GM18498 (cell line): ENCODE data around the gene POLE3.
"Not testable (repeated sequence)": the region's sequence is repeated elsewhere in the genome, so short reads cannot be mapped to it uniquely, and the experiment has no call there.

Experiments
- ATAC-seq: cut with Tn5 transposase; IDR thresholded peaks from one replicate; pipeline ENCODE4 v1.9.1; 2021; ENCODE audit warnings: mild to moderate bottlenecking, moderate library complexity; ENCODE audit not compliant: unreplicated experiment

Gene POLE3

DNA sequence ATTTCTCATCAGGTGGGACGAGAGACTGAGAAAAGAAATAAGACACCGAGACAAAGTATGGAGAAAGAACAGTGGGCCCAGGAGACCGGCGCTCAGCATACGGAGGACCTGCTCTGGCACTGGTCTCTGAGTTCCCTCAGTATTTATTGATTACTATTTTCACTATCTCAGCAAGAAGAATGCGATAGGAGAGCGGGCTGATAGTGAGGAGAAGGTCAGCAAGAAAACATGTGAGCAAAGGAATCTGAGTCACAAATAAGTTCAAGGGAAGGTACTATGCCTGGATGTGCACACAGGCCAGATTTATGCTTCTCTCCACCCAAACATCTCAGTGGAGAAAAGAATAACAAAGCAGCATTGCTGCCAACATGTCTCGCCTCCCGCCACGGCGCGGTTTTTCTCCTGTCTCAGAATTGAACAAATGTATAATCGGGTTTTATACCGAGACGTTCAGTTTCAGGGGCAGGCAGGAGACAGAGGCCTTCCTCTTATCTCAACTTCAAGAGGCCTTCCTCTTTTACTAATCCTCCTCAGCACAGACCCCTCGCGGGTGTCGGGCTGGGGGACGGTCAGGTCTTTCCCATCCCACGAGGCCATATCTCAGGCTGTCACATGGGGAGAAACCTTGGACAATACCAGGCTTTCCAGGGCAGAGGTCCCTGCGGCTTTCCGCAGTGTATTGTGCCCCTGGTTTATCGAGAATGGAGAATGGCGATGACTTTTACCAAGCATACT lies 31.2 kb downstream of the POLE3 start:
- not testable (repeated sequence) for ATAC-seq

DNA sequence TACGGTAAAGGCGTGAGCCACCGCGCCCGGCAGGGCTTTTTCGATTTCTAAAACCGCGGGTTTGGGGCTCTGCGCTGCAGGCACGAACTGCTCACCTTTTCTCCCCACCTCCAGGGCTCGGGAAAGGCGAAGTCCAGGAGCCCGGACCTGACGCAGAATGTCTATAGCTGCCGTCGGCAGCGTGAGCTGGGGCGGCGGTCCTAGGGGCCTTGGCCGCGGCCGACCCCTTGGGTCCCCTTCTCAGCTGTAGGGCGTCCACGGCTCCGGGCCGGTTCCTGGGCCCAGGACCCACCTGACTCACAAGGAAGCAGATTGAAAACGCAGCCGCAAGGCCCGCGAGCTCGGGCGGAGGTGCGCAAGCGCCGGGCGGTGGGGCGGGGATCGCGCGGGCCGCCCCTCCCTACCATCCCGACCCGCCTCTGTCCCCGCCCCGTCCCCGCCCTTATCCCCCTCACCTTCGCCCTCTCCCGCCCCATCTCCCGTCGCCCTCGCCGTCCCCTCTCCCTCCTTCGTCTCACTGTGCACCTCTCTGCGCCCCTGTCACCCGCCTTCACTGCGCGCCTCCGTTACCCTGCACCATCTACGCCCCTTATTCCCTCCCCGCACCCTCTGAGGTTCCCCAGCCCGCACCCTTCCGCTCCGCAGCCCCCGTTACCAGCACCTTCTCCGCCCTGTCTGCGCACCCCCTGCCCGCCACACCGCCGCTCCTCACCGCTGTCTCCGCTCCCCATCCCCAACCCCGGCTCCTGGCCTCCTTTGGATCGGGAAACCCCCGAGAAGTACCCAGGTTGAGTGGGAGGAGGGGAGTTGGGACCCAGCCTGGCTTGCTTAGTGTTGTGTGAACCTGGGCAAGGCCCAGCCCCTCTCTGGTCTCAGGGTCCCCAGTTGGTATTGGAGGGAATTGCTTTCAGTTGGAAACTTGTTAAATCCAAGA lies 33.6 kb downstream of the POLE3 start, which contains the start of gene HDHD3:
TSS of gene HDHD3 (minus strand) at position 353 of the 934 bp plus-strand sequence. CDS start 2,632 bp downstream, outside the sequence.
- ATAC-seq: peak; percentile 90

DNA sequence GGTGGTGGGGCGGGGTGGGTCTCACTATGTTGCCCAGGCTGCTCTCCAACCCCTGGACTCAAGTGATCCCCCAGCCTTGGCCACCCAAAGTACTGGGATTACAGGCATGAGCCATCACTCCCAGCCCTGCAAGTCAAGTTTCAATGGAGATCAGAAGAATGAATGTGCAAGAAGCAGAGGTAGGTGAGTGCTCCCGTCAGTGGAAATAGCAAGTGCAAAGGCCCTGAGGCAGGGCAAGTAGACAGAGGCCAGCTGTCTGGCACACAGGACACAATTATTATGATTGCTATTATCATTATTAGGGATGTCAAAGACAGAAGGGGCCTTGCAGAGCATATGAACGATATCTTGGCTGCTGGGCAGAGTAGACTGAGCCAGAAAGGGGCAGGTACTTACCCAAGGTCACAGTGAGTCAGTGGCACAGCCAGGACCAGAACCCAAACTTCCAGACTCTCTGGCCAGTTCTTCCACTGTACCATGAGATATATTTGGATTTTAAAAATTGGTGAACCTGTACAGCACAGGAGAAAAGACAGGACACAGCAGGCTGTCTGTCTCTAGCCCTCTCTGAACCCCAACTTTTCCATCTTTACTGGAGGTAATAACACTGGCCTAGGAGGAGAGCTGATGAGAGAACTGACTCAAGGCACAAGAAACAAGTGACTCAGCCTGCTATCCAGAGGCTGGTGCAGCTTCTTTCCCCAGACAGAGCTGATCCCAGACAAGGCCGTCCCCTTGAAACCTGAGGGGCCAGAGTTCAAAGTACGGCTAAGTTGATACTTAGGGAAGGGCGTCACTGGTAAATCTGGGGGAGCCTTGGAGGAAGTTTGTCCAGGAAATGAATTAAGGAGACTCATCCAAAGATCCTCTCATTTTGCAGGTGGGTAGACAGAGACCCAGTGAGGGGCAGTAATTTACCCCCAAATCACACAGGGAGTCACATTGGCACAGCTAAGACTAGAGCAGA lies 35.1 kb downstream of the POLE3 start:
- no peak for ATAC-seq

DNA sequence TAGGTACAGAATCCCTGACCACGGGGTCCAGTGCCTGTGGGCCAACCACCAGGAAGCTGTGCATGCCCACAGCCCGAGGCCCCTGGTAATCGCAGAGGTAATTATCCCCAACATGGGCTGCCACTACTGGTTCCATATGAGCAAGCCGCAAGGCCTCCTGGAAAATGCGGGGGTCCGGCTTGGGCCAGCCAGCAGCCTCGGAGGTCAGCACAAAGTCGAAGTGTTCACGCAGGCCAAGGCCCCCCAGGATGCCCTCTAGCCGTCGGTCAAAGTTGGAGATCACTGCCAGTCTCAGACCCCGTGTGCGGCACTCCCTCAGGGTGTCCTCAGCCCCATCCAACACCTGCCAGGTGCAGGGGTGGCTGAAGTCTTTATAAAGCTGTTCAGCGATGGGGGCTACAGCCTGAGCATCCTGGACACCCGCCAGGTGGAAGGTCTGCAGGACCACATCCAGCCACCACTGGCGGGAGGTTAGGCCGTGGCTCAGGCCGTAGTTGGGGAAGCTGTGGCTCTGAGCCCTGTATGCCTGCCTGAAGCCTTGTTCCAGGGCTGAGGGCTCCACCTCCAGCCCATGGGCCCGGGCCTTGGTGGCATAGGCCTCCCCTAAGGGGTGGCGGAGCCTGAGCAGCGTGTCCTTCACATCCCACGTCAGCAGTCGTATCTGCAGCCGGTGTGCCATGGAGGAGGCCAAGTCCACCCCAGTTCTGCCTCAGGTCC lies 36.6 kb downstream of the POLE3 start:
- ATAC-seq: no peak

GRCh38 chr9:113373256-113373655 lies 37.2 kb downstream of the POLE3 start:
- no peak for ATAC-seq

DNA sequence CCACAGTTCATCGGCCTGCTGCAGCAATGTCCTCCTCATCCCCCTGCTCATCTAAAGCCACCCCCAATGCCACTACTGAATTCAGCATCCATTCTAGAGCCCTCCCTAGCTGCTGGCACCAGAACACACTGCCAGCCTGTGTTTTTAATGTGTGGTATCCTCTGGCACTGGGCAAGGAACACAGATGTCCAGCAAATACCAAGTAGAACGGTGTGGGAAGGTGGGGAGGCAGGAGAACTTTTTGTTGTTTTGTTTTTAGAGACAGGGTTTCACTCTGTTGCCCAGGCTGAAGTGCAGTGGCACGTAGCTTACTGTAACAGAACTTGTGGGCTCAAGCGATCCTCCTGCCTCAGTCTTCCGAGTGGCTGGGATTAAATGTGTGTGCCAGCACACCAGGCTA lies 38.4 kb downstream of the POLE3 start:
- no peak for ATAC-seq

DNA sequence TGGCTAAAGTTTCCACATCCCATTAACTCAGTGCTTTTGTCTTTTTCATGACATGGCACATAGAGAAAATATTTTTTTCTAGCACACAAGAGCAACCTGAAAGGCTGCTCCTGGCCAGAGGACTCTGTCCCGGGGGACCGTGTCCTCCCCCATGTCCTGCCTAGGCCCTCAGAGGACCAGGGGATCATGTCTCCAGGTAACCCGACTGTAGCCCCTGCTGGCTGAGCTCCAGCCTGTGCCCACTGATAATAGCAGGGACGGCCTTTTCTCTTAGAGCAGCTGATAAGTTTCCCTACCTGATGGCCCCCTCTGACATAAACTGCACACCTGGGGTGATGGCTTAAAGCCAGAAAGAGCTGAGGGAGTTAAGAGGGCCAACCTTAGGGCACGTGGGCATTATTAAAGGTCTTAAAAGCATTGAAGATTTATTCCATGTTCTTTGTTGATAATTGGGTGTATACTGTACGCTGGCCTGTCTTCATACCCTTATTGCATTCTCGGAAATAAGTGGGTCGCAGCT lies 39.6 kb downstream of the POLE3 start:
- no peak for ATAC-seq

- no peak for ATAC-seq
Measured at GRCh38 chr9:113369855-113370140, 40.7 kb downstream of the POLE3 start.

DNA sequence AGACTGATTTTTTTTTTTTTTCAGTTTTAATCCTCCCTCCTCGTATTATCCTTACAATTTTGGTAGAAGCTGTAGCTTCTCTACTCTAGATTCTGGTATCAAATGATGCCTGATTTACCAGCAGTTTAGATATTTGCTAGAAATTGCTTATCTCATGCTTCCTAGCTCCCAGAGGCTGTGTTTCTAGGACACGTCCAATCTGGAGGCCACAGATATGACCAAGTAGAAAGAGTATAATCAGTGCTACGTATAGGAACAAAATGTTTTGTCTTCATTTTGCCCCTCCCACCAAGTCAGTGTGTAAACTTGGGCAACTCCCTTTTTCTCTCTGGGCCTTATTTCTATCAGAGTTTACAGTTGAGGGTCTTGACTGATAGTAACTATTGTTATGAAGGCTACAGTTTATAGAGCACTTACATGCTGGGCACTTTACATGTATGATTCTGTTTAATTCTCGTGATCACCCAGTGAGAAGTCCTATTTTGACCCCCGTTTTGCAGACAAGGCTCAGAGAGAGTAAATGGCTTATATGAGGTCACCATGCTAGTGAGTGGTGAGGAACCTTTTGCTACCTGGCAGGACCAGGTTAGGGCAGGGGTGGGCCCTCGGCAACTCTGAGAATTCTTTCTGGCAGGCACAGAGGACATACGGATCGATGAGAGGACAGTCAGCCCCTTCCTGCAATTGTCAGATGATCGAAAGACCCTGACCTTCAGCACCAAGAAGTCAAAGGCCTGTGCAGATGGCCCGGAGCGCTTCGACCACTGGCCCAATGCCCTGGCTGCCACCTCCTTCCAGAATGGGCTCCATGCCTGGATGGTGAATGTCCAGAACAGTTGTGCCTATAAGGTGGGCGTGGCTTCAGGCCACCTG lies 41.3 kb downstream of the POLE3 start:
- ATAC-seq: no peak

DNA sequence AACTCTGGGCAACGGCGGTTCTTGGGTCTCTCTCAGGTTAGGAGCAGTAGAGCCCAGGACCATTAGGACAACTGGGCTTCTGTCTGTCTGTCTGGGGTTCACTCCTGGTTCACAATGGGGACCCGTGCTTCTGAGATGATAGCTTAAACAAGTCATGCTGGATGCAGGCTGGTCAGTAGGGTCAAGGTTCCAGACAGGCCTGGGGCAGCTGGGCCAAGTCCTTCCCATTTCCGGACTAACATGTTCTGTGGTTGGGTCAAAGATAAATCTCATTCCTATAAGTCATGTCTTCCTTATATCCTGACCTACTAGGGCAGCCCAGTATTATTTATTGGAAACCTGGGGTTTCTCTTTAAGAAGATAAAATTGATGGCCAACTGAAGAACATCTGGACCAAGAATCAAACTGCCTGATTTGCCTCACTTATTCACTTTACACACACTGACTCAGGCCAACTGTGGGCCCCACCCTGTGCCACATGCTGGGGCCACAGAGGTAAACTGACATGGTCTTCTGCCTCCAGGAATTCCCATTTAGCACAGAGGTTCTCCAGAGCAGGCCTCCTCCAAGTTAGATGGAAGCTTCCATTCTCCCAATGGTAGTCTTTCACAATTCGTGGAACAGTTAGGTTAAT lies 42.0 kb downstream of the POLE3 start:
- ATAC-seq: no peak

GRCh38 chr9:113365652-113366051 lies 44.8 kb downstream of the POLE3 start:
- ATAC-seq: not testable (repeated sequence)

DNA sequence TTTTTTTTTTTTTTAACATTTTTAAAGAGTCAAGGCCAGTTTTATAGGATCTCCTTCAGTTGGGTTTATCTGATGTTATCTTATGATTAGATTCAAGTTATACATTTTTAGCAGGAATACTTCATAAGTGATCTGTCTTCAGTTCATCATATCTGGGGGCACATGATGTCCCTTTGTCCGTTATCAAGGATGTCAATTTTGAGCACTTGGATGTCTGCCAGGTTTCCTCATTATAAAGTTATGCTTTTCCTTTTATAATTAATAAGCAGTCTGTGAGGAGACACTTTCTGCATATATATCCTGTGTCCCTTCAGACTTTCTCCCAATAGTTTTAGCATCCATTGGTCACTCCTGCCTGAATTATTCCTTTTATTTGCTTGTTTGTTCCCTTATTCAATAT lies 45.5 kb downstream of the POLE3 start:
- ATAC-seq: no peak

DNA sequence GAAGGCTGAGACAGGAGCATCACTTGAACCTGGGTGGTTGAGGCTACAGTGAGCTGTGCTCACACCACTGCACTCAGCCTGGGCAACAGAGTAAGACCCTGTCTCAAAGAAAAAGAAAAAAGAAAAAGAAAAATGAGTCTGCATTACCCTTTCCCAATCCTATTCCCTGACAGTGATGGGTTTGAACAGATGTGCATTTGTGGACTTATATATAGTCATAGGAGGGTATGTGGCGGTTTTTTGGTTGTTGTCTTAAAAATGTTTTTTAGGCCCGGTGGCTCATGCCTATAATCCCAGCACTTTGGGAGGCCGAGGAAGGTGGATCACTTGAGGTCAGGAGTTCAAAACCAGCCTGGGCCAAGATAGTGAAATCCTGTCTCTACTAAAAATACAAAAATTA lies 47.1 kb downstream of the POLE3 start:
- no peak for ATAC-seq

GRCh38 chr9:113361304-113362018 lies 49.0 kb downstream of the POLE3 start:
- no peak for ATAC-seq

GRCh38 chr9:113360242-113360842 lies 50.1 kb downstream of the POLE3 start:
- no peak for ATAC-seq

DNA sequence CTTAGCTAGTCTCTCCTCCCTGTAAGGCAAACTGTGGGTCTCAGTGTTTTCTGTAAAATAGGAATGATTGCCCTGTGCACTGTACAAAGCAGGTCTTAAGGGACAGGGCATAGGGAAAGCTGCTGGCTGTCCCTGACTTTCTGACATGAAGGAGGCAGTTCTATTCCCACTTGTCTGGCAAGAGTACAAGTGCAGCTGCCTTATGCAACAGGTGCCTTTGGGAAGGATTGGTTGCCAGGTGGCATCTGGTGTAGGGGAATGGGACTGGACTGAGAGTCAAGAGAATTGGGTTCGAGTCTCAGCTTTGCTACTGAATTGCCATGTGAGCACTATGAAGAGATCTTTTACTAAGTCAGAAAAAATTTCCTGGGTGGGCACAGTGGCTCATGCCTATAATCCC lies 51.1 kb downstream of the POLE3 start:
- ATAC-seq: no peak
